GM12874 (cell line): ENCODE results near the gene NTN4.

Source experiments
- CTCF ChIP-seq: IDR thresholded peaks from 2 replicates; pipeline ENCODE4 v1.5.1; 2011; ENCODE audit warnings: low read depth, mild to moderate bottlenecking, control low read depth, low read length, moderate library complexity; ENCODE audit not compliant: insufficient read depth

NTN4 gene

GRCh38 chr12:95759718-95760117 lies 30.8 kb downstream of the NTN4 start:
- TF ChIP-seq CTCF: no peak

GRCh38 chr12:95759039-95759438 lies 31.5 kb downstream of the NTN4 start:
- no peak for TF ChIP-seq CTCF

- TF ChIP-seq CTCF: no peak
These were observed 34.2 kb downstream of the NTN4 start for GRCh38 chr12:95756362-95756761.

- TF ChIP-seq CTCF: no peak
These were observed 35.2 kb downstream of the NTN4 start for GRCh38 chr12:95755261-95755865.

- no peak for TF ChIP-seq CTCF
These were observed 48.0 kb downstream of the NTN4 start for GRCh38 chr12:95742586-95742985.

- no peak for TF ChIP-seq CTCF
These were observed 48.9 kb downstream of the NTN4 start for GRCh38 chr12:95741635-95742034.

GRCh38 chr12:95740751-95741150 lies 49.8 kb downstream of the NTN4 start:
- TF ChIP-seq CTCF: no peak
